ENCODE measurements around the gene OLFM2. TPM values are rescaled to one million over a fixed set of nuclear protein-coding genes. Genes with fewer than 3 reads are reported as not detected.
"Not testable (repeated sequence)": the region's sequence is repeated elsewhere in the genome, so short reads cannot be mapped to it uniquely, and the experiment has no call there.

OLFM2 gene
- total and polyA plus RNA-seq, 4 donors, result 3.9 to 14.5 (median 9.1) TPM

GRCh38 chr19:9946528-9947125 is 10.3 kb upstream of the OLFM2 start:
- DNase-seq; H3K27ac ChIP-seq (ENCODE audit: low read depth in 1 of 2, low read length in 2 of 2); H3K4me1 ChIP-seq (ENCODE audit: control insufficient read depth in 1 of 2, insufficient read depth in 2 of 2, low read length in 2 of 2); H3K4me3 ChIP-seq (ENCODE audit: low read length in 2 of 2); H3K9me3 ChIP-seq (ENCODE audit: control insufficient read depth, low read length); H3K36me3 ChIP-seq (ENCODE audit: control insufficient read depth in 1 of 2, insufficient read depth in 2 of 2, low read length in 1 of 2); ATAC-seq (ENCODE audit: low FRiP score); intact Hi-C loops (cut with DNase I); H3K27me3 ChIP-seq (ENCODE audit: control insufficient read depth in 1 of 2, insufficient read depth in 2 of 2, low read length in 1 of 2): not testable (repeated sequence)
- WGBS, 2 donors, result 91 to 92% methylated on average over 7 of the region's 7 CpGs

- Histone ChIP-seq H3K27ac (ENCODE audit: low read depth in 1 of 2, low read length in 2 of 2) (peak overlapping the region in 1 of 2 donors; percentile 45), H3K4me3 (ENCODE audit: low read length in 2 of 2) (no peak overlapping the region), H3K9me3 (ENCODE audit: control insufficient read depth, low read length) (peaks cover 2% of the 10 kb centered on the region), H3K4me1 (ENCODE audit: control insufficient read depth in 1 of 2, insufficient read depth in 2 of 2, low read length in 2 of 2) (no peaks in the 10 kb centered on the region), H3K27me3 (ENCODE audit: control insufficient read depth in 1 of 2, insufficient read depth in 2 of 2, low read length in 1 of 2) (no peaks in the 10 kb centered on the region), H3K36me3 (ENCODE audit: control insufficient read depth in 1 of 2, insufficient read depth in 2 of 2, low read length in 1 of 2) (no peaks in the 10 kb centered on the region)
- DNase-seq (peak; percentile 93 to 96), ATAC-seq (ENCODE audit: low FRiP score) (peak; percentile 95)
- WGBS, 2 donors, result 2 to 6% methylated on average over 18 of the region's 18 CpGs
- intact Hi-C loops (cut with DNase I), result no loop called here
Observed at GRCh38 chr19:9945319-9945966, 9.1 kb upstream of the OLFM2 start.

GRCh38 chr19:9943744-9944143 is 7.4 kb upstream of the OLFM2 start:
- H3K27ac ChIP-seq (ENCODE audit: low read depth in 1 of 2, low read length in 2 of 2), result no peak overlapping the region
- WGBS, 2 donors, result 90 to 92% methylated on average over 6 of the region's 6 CpGs
- ATAC-seq (ENCODE audit: low FRiP score), result no peak
- H3K36me3 ChIP-seq (ENCODE audit: control insufficient read depth in 1 of 2, insufficient read depth in 2 of 2, low read length in 1 of 2), result no peaks in the 10 kb centered on the region
- no peak for DNase-seq
- no peaks in the 10 kb centered on the region for H3K4me1 ChIP-seq (ENCODE audit: control insufficient read depth in 1 of 2, insufficient read depth in 2 of 2, low read length in 2 of 2)
- H3K27me3 ChIP-seq (ENCODE audit: control insufficient read depth in 1 of 2, insufficient read depth in 2 of 2, low read length in 1 of 2), result no peaks in the 10 kb centered on the region
- no peak overlapping the region for H3K4me3 ChIP-seq (ENCODE audit: low read length in 2 of 2)
- H3K9me3 ChIP-seq (ENCODE audit: control insufficient read depth, low read length), result peaks cover 2% of the 10 kb centered on the region
- intact Hi-C loops (cut with DNase I), result no loop called here

GRCh38 chr19:9941671-9942070 is 5.4 kb upstream of the OLFM2 start:
- no peaks in the 10 kb centered on the region for H3K27me3 ChIP-seq (ENCODE audit: control insufficient read depth in 1 of 2, insufficient read depth in 2 of 2, low read length in 1 of 2)
- H3K9me3 ChIP-seq (ENCODE audit: control insufficient read depth, low read length), result peaks cover 2% of the 10 kb centered on the region
- H3K27ac ChIP-seq (ENCODE audit: low read depth in 1 of 2, low read length in 2 of 2), result no peak overlapping the region
- intact Hi-C loops (cut with DNase I), result no loop called here
- no peaks in the 10 kb centered on the region for H3K4me1 ChIP-seq (ENCODE audit: control insufficient read depth in 1 of 2, insufficient read depth in 2 of 2, low read length in 2 of 2)
- H3K4me3 ChIP-seq (ENCODE audit: low read length in 2 of 2), result no peak overlapping the region
- no peaks in the 10 kb centered on the region for H3K36me3 ChIP-seq (ENCODE audit: control insufficient read depth in 1 of 2, insufficient read depth in 2 of 2, low read length in 1 of 2)
- DNase-seq, result no peak
- no peak for ATAC-seq (ENCODE audit: low FRiP score)
- WGBS, 2 donors, result 41 to 48% methylated on average over 1 of the region's 1 CpG

GRCh38 chr19:9941231-9941630 is 4.9 kb upstream of the OLFM2 start:
- H3K36me3 ChIP-seq (ENCODE audit: control insufficient read depth in 1 of 2, insufficient read depth in 2 of 2, low read length in 1 of 2), result no peaks in the 10 kb centered on the region
- no peaks in the 10 kb centered on the region for H3K27me3 ChIP-seq (ENCODE audit: control insufficient read depth in 1 of 2, insufficient read depth in 2 of 2, low read length in 1 of 2)
- H3K9me3 ChIP-seq (ENCODE audit: control insufficient read depth, low read length), result peaks cover 2% of the 10 kb centered on the region
- ATAC-seq (ENCODE audit: low FRiP score) (no peak), DNase-seq (no peak)
- no peak overlapping the region for H3K4me3 ChIP-seq (ENCODE audit: low read length in 2 of 2)
- intact Hi-C loops (cut with DNase I), result no loop called here
- WGBS, 2 donors, result 28 to 42% methylated on average over 1 of the region's 1 CpG
- no peak overlapping the region for H3K27ac ChIP-seq (ENCODE audit: low read depth in 1 of 2, low read length in 2 of 2)
- no peaks in the 10 kb centered on the region for H3K4me1 ChIP-seq (ENCODE audit: control insufficient read depth in 1 of 2, insufficient read depth in 2 of 2, low read length in 2 of 2)

GRCh38 chr19:9940778-9941177 is 4.5 kb upstream of the OLFM2 start:
- Histone ChIP-seq H3K9me3 (ENCODE audit: control insufficient read depth, low read length) (peaks cover 2% of the 10 kb centered on the region), H3K4me3 (ENCODE audit: low read length in 2 of 2) (no peak overlapping the region), H3K27me3 (ENCODE audit: control insufficient read depth in 1 of 2, insufficient read depth in 2 of 2, low read length in 1 of 2) (no peaks in the 10 kb centered on the region), H3K4me1 (ENCODE audit: control insufficient read depth in 1 of 2, insufficient read depth in 2 of 2, low read length in 2 of 2) (no peaks in the 10 kb centered on the region), H3K27ac (ENCODE audit: low read depth in 1 of 2, low read length in 2 of 2) (no peak overlapping the region), H3K36me3 (ENCODE audit: control insufficient read depth in 1 of 2, insufficient read depth in 2 of 2, low read length in 1 of 2) (no peaks in the 10 kb centered on the region)
- DNase-seq, result no peak
- WGBS, 2 donors, result 82 to 94% methylated on average over 2 of the region's 2 CpGs
- no peak for ATAC-seq (ENCODE audit: low FRiP score)
- intact Hi-C loops (cut with DNase I), result no loop called here

GRCh38 chr19:9939301-9939913 is 3.1 kb upstream of the OLFM2 start:
- peaks cover 2% of the 10 kb centered on the region for H3K9me3 ChIP-seq (ENCODE audit: control insufficient read depth, low read length)
- H3K27ac ChIP-seq (ENCODE audit: low read depth in 1 of 2, low read length in 2 of 2), result no peak overlapping the region
- whole genome bisulfite sequencing, 2 donors, result 26 to 33% methylated on average over 3 of the region's 3 CpGs
- H3K27me3 ChIP-seq (ENCODE audit: control insufficient read depth in 1 of 2, insufficient read depth in 2 of 2, low read length in 1 of 2), result no peaks in the 10 kb centered on the region
- H3K36me3 ChIP-seq (ENCODE audit: control insufficient read depth in 1 of 2, insufficient read depth in 2 of 2, low read length in 1 of 2), result no peaks in the 10 kb centered on the region
- ATAC-seq (ENCODE audit: low FRiP score) (no peak), DNase-seq (no peak)
- no peaks in the 10 kb centered on the region for H3K4me1 ChIP-seq (ENCODE audit: control insufficient read depth in 1 of 2, insufficient read depth in 2 of 2, low read length in 2 of 2)
- intact Hi-C loops (cut with DNase I), result loop anchor here (5.0 to 10.0 kb wide), 2 partner anchors 73 to 175 kb away; partner anchors contain the start of genes COL5A3 (in 1 of the 2), EIF3G (in 1 of the 2), P2RY11 (in 1 of the 2) and RDH8 (in 1 of the 2)
- no peak overlapping the region for H3K4me3 ChIP-seq (ENCODE audit: low read length in 2 of 2)

- Histone ChIP-seq H3K9me3 (ENCODE audit: control insufficient read depth, low read length) (no peaks in the 10 kb centered on the region), H3K36me3 (ENCODE audit: control insufficient read depth in 1 of 2, insufficient read depth in 2 of 2, low read length in 1 of 2) (no peaks in the 10 kb centered on the region), H3K27ac (ENCODE audit: low read depth in 1 of 2, low read length in 2 of 2) (no peak overlapping the region), H3K27me3 (ENCODE audit: control insufficient read depth in 1 of 2, insufficient read depth in 2 of 2, low read length in 1 of 2) (no peaks in the 10 kb centered on the region), H3K4me3 (ENCODE audit: low read length in 2 of 2) (no peak overlapping the region), H3K4me1 (ENCODE audit: control insufficient read depth in 1 of 2, insufficient read depth in 2 of 2, low read length in 2 of 2) (no peaks in the 10 kb centered on the region)
- no peak for ATAC-seq (ENCODE audit: low FRiP score)
- intact Hi-C loops (cut with DNase I), result loop anchor here (5.0 to 10.0 kb wide), 2 partner anchors 75 to 178 kb away; partner anchors contain the start of genes COL5A3 (in 1 of the 2), EIF3G (in 1 of the 2), P2RY11 (in 1 of the 2) and RDH8 (in 1 of the 2)
- no peak for DNase-seq
- WGBS, 2 donors, result 10 to 12% methylated on average over 19 to 20 of the region's 20 CpGs
Observed at GRCh38 chr19:9937001-9937411, 691 bp upstream of the OLFM2 start.
